ENCODE results near the gene DGKD. TPM values are rescaled to one million over a fixed set of nuclear protein-coding genes. Genes with fewer than 3 reads are reported as not detected.

The DGKD gene
- total RNA-seq, 1 experiment from 2014 or later, result 52.0 TPM

DNA sequence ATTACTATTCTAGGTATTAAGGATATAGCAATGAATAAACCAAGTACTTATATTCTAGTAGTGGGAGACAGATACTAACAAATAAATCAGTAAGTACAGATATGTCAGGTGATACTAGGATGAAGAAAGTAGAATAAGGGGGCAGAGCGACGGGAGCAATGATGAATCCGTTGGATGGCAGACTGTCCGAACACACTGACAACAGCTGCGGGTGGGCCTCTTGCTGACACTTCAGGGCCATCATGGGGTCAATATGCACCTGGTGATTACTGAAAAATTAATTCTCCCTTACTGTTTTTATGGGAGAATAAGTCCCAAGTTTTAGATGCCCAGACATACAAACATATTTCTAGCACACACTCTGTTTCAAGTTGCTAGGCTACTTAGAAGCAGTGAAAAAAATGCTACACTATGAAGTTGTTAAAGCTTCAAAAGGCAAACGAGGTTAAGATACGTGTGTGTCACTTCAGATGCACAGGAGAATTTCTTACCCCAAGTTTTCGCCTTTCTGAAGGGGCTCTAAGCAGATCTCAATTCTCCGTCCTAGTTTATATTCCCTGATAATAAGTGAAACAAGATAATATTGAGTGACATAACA lies 133.6 kb downstream of the DGKD start:
- no TSS peak for BruUV-seq (replicated peaks)
- H3K9ac ChIP-seq (ENCODE audit: low read length), result no peak overlapping the region
- H3K4me3 ChIP-seq (replicated peaks in 1 of 2; ENCODE audit: low read depth in 1 of 2, low read length in 2 of 2), result no peak overlapping the region
- TF ChIP-seq SP1 (IDR thresholded peaks at IDR 0.05; ENCODE audit: low read depth) (no peak), FOSL1 (IDR thresholded peaks at IDR 0.05; ENCODE audit: low read depth) (no peak), CEBPB (IDR thresholded peaks at IDR 0.05; ENCODE audit: low read depth) (no peak), POLR2A (IDR thresholded peaks at IDR 0.05; ENCODE audit: borderline replicate concordance, extremely low read depth, insufficient read depth, insufficient read length) (no peak), SRF (IDR thresholded peaks at IDR 0.05; ENCODE audit: low read depth) (no peak), POLR2AphosphoS5 (IDR thresholded peaks at IDR 0.05; ENCODE audit: low read depth, low read length) (no peak)
- TF ChIP-seq, protein P1, sequence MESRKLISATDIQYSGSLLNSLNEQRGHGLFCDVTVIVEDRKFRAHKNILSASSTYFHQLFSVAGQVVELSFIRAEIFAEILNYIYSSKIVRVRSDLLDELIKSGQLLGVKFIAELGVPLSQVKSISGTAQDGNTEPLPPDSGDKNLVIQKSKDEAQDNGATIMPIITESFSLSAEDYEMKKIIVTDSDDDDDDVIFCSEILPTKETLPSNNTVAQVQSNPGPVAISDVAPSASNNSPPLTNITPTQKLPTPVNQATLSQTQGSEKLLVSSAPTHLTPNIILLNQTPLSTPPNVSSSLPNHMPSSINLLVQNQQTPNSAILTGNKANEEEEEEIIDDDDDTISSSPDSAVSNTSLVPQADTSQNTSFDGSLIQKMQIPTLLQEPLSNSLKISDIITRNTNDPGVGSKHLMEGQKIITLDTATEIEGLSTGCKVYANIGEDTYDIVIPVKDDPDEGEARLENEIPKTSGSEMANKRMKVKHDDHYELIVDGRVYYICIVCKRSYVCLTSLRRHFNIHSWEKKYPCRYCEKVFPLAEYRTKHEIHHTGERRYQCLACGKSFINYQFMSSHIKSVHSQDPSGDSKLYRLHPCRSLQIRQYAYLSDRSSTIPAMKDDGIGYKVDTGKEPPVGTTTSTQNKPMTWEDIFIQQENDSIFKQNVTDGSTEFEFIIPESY (IDR thresholded peaks at IDR 0.05; ENCODE audit: extremely low read depth, insufficient replicate concordance, low read length), result no peak
- no peak for ATAC-seq
- CTCF ChIA-PET, result no interaction called here
- H2AFZ ChIP-seq (ENCODE audit: low read depth, low read length, poor library complexity, severe bottlenecking), result no peak overlapping the region
- no peaks in the 10 kb centered on the region for H3K79me2 ChIP-seq (ENCODE audit: insufficient read depth, low read length)
- H3K4me2 ChIP-seq (ENCODE audit: low read length), result 0 out of 2 replicates have a peak overlapping the region, but pooled peaks have one; percentile 6
- H4K20me1 ChIP-seq (ENCODE audit: insufficient read depth), result no peaks in the 10 kb centered on the region
- H3K9me3 ChIP-seq (ENCODE audit: control insufficient read depth in 1 of 2, insufficient read depth in 1 of 2, low read depth in 1 of 2, low read length in 2 of 2), result no peaks in the 10 kb centered on the region
- intact Hi-C loops (cut with micrococcal nuclease), result loop anchor here (10.0 kb wide), 1 partner anchor 347 kb away; no protein-coding TSS in a partner anchor
- H3K27me3 ChIP-seq (ENCODE audit: insufficient read depth, low read length), result no peaks in the 10 kb centered on the region
- peaks cover 0 to 10% of the 10 kb centered on the region in 2 experiments; a peak in 1 of 4 replicates for H3K36me3 ChIP-seq (ENCODE audit: control insufficient read depth in 1 of 2, insufficient read depth in 2 of 2, low read length in 2 of 2)
- no peak for DNase-seq (ENCODE audit: low read depth, low spot score)
- H3K27ac ChIP-seq (ENCODE audit: low read depth, low read length), result no peak overlapping the region
- no peaks in the 10 kb centered on the region for H3K9me2 ChIP-seq (ENCODE audit: insufficient read depth)
- peaks cover 3 to 12% of the 10 kb centered on the region in 2 experiments; a peak in 2 of 4 replicates for H3K4me1 ChIP-seq (ENCODE audit: control insufficient read depth in 1 of 2, insufficient read depth in 2 of 2, low read length in 2 of 2)
- RAD21 ChIA-PET (ENCODE audit: low non-redundant PET in 1 of 2, low total read pairs in 2 of 2, uncharacterized antibody in 2 of 2, unreplicated experiment in 2 of 2), result no interaction called here
- POLR2A ChIA-PET, result no interaction called here

DNA sequence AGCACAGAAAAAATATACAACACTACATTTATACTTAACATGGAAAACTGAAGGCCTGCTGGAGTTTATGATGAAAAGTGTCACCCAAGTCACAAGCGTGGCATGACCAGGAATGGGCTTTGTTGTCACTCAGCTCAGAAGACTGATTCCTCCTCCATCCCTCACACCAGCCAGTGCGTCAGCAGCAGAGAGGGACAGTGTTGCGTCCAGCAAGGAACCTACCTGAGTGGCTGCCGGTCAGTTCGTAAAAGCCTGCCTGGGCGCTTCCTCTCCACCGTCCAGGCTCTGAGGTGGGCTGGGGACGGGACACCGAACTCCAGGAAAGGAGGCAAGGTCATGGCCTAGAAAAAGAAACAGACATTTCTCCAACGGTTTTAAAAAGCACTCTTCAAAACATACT lies 134.8 kb downstream of the DGKD start:
- no peak overlapping the region for H3K4me2 ChIP-seq (ENCODE audit: low read length)
- no peak overlapping the region for H3K9ac ChIP-seq (ENCODE audit: low read length)
- no peaks in the 10 kb centered on the region for H3K79me2 ChIP-seq (ENCODE audit: insufficient read depth, low read length)
- ATAC-seq (no peak), DNase-seq (ENCODE audit: low read depth, low spot score) (no peak)
- no peaks in the 10 kb centered on the region for H3K9me3 ChIP-seq (ENCODE audit: control insufficient read depth in 1 of 2, insufficient read depth in 1 of 2, low read depth in 1 of 2, low read length in 2 of 2)
- POLR2A ChIA-PET, result no interaction called here
- no peaks in the 10 kb centered on the region for H3K9me2 ChIP-seq (ENCODE audit: insufficient read depth)
- peaks cover 3 to 6% of the 10 kb centered on the region in 2 experiments; a peak in 1 of 4 replicates for H3K36me3 ChIP-seq (ENCODE audit: control insufficient read depth in 1 of 2, insufficient read depth in 2 of 2, low read length in 2 of 2)
- H4K20me1 ChIP-seq (ENCODE audit: insufficient read depth), result no peaks in the 10 kb centered on the region
- no peak overlapping the region for H3K4me3 ChIP-seq (replicated peaks in 1 of 2; ENCODE audit: low read depth in 1 of 2, low read length in 2 of 2)
- peaks cover 3 to 12% of the 10 kb centered on the region in 2 experiments; a peak in 2 of 4 replicates for H3K4me1 ChIP-seq (ENCODE audit: control insufficient read depth in 1 of 2, insufficient read depth in 2 of 2, low read length in 2 of 2)
- H2AFZ ChIP-seq (ENCODE audit: low read depth, low read length, poor library complexity, severe bottlenecking), result no peak overlapping the region
- RAD21 ChIA-PET (ENCODE audit: low non-redundant PET in 1 of 2, low total read pairs in 2 of 2, uncharacterized antibody in 2 of 2, unreplicated experiment in 2 of 2), result no interaction called here
- no peak for TF ChIP-seq FOSL1 (IDR thresholded peaks at IDR 0.05; ENCODE audit: low read depth)
- TF ChIP-seq, protein P2, sequence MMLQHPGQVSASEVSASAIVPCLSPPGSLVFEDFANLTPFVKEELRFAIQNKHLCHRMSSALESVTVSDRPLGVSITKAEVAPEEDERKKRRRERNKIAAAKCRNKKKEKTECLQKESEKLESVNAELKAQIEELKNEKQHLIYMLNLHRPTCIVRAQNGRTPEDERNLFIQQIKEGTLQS (IDR thresholded peaks at IDR 0.05), result no peak
- TF ChIP-seq TCF7L2 (IDR thresholded peaks at IDR 0.05; ENCODE audit: borderline replicate concordance, extremely low read depth, insufficient read depth, insufficient read length), result no peak
- no peak for TF ChIP-seq ELF1 (IDR thresholded peaks at IDR 0.05; ENCODE audit: borderline replicate concordance, low read depth)
- TF ChIP-seq, protein P3, sequence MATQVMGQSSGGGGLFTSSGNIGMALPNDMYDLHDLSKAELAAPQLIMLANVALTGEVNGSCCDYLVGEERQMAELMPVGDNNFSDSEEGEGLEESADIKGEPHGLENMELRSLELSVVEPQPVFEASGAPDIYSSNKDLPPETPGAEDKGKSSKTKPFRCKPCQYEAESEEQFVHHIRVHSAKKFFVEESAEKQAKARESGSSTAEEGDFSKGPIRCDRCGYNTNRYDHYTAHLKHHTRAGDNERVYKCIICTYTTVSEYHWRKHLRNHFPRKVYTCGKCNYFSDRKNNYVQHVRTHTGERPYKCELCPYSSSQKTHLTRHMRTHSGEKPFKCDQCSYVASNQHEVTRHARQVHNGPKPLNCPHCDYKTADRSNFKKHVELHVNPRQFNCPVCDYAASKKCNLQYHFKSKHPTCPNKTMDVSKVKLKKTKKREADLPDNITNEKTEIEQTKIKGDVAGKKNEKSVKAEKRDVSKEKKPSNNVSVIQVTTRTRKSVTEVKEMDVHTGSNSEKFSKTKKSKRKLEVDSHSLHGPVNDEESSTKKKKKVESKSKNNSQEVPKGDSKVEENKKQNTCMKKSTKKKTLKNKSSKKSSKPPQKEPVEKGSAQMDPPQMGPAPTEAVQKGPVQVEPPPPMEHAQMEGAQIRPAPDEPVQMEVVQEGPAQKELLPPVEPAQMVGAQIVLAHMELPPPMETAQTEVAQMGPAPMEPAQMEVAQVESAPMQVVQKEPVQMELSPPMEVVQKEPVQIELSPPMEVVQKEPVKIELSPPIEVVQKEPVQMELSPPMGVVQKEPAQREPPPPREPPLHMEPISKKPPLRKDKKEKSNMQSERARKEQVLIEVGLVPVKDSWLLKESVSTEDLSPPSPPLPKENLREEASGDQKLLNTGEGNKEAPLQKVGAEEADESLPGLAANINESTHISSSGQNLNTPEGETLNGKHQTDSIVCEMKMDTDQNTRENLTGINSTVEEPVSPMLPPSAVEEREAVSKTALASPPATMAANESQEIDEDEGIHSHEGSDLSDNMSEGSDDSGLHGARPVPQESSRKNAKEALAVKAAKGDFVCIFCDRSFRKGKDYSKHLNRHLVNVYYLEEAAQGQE (IDR thresholded peaks at IDR 0.05; ENCODE audit: low read depth), result no peak
- intact Hi-C loops (cut with micrococcal nuclease), result loop anchor here (10.0 kb wide), 1 partner anchor 346 kb away; no protein-coding TSS in a partner anchor
- CTCF ChIA-PET, result no interaction called here
- no peaks in the 10 kb centered on the region for H3K27me3 ChIP-seq (ENCODE audit: insufficient read depth, low read length)
- H3K27ac ChIP-seq (ENCODE audit: low read depth, low read length), result no peak overlapping the region
- no TSS peak for BruUV-seq (replicated peaks)
